ENCODE data around the gene BICRAL. TPM values are rescaled to one million over a fixed set of nuclear protein-coding genes. Genes with fewer than 3 reads are reported as not detected.

BICRAL gene
- total and polyA plus RNA-seq, 4 donors: 1.7 to 6.8 (median 3.9) TPM

DNA sequence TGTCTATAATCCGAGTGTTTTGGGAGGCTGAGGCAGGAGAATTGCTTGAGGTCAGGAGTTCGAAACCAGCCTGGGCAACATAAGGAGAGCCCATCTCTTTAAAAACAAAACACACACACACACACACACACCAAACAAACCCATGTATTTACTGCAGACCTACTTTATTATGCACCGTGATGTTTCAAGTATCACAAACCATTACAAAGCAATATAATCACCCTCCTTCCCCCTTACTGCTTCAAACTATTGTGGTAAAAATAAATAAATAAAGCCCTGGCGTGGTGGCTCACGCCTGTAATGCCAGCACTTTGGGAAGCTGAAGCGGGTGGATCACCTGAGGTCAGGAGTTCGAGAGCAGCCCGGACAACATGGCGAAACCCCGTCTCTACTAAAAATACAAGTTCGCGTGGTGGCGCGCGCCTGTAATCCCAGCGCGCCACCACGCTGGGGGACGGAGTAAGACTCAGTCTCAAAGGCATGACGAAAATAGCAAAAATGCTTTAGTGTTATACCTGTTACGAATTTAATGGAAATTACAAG, 37.4 kb upstream of the BICRAL start:
- WGBS: 56% methylated on average over 21 of the region's 21 CpGs
- H3K9me3 ChIP-seq (ENCODE audit: control insufficient read depth in 4 of 4, low read length in 3 of 4): no peaks in the 10 kb centered on the region
- H3K27me3 ChIP-seq (ENCODE audit: control insufficient read depth in 4 of 4, insufficient read depth in 4 of 4, low read length in 3 of 4): no peaks in the 10 kb centered on the region
- peak overlapping the region; percentile 77 to 93 (median 90) for H3K4me3 ChIP-seq (ENCODE audit: low read depth in 1 of 3, low read length in 3 of 3)
- TF ChIP-seq NR2F2 (IDR thresholded peaks at IDR 0.05) (no peak), SP1 (IDR thresholded peaks at IDR 0.05) (no peak)
- TF ChIP-seq, protein P1, sequence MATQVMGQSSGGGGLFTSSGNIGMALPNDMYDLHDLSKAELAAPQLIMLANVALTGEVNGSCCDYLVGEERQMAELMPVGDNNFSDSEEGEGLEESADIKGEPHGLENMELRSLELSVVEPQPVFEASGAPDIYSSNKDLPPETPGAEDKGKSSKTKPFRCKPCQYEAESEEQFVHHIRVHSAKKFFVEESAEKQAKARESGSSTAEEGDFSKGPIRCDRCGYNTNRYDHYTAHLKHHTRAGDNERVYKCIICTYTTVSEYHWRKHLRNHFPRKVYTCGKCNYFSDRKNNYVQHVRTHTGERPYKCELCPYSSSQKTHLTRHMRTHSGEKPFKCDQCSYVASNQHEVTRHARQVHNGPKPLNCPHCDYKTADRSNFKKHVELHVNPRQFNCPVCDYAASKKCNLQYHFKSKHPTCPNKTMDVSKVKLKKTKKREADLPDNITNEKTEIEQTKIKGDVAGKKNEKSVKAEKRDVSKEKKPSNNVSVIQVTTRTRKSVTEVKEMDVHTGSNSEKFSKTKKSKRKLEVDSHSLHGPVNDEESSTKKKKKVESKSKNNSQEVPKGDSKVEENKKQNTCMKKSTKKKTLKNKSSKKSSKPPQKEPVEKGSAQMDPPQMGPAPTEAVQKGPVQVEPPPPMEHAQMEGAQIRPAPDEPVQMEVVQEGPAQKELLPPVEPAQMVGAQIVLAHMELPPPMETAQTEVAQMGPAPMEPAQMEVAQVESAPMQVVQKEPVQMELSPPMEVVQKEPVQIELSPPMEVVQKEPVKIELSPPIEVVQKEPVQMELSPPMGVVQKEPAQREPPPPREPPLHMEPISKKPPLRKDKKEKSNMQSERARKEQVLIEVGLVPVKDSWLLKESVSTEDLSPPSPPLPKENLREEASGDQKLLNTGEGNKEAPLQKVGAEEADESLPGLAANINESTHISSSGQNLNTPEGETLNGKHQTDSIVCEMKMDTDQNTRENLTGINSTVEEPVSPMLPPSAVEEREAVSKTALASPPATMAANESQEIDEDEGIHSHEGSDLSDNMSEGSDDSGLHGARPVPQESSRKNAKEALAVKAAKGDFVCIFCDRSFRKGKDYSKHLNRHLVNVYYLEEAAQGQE (IDR thresholded peaks at IDR 0.05): no peak
- no peak overlapping the region for H3K27ac ChIP-seq (ENCODE audit: low read depth in 1 of 2, low read length in 2 of 2)
- no peak for DNase-seq (ENCODE audit: low spot score)
- H3K9ac ChIP-seq (ENCODE audit: low read depth in 1 of 2, low read length in 2 of 2): no peak overlapping the region
- peaks cover 7 to 27% (median 13%) of the 10 kb centered on the region in 4 donors for H3K4me1 ChIP-seq (ENCODE audit: control insufficient read depth in 4 of 4, insufficient read depth in 4 of 4, low read length in 3 of 4)
- no peaks in the 10 kb centered on the region for H3K36me3 ChIP-seq (ENCODE audit: control insufficient read depth in 4 of 4, insufficient read depth in 3 of 4, low read depth in 1 of 4, low read length in 3 of 4)

DNA sequence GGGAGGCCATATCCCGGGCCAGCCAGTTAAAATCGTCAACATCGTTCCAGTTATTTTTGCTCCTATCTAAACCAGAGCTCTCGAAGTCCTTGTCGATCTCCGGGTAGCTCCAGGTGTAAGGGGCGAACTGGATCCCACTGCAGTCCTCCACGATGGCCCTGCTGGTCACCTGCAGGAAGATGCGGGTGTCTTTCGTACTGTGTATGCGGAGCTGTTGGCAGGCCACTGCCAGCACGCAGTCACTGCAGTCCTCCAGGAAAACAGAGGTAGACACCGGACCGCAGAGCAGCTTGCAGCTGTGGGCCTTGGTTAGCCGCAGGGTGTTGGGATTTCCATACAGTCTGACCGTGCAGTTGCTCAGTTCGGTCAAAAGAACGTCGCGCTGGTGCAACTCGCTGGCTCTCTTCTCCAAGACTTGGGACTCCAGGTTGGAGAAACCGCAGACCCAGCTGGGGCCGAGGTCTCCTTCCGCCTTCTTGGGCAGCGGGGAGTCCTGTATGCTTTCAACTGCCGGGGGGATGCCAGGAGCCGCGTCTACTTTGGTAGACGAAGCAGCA, 36.7 kb upstream of the BICRAL start:
- Histone ChIP-seq H3K4me1 (ENCODE audit: control insufficient read depth in 4 of 4, insufficient read depth in 4 of 4, low read length in 3 of 4) (peaks cover 7 to 27% (median 13%) of the 10 kb centered on the region in 4 donors), H3K9me3 (ENCODE audit: control insufficient read depth in 4 of 4, low read length in 3 of 4) (no peaks in the 10 kb centered on the region), H3K27ac (ENCODE audit: low read depth in 1 of 2, low read length in 2 of 2) (peak overlapping the region; percentile 64 to 74), H3K4me3 (ENCODE audit: low read depth in 1 of 3, low read length in 3 of 3) (peak overlapping the region; percentile 77 to 93 (median 90)), H3K9ac (ENCODE audit: low read depth in 1 of 2, low read length in 2 of 2) (peak overlapping the region; percentile 44 to 93), H3K27me3 (ENCODE audit: control insufficient read depth in 4 of 4, insufficient read depth in 4 of 4, low read length in 3 of 4) (no peaks in the 10 kb centered on the region), H3K36me3 (ENCODE audit: control insufficient read depth in 4 of 4, insufficient read depth in 3 of 4, low read depth in 1 of 4, low read length in 3 of 4) (no peaks in the 10 kb centered on the region)
- TF ChIP-seq, protein P2, sequence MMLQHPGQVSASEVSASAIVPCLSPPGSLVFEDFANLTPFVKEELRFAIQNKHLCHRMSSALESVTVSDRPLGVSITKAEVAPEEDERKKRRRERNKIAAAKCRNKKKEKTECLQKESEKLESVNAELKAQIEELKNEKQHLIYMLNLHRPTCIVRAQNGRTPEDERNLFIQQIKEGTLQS (IDR thresholded peaks at IDR 0.05): no peak
- DNase-seq (ENCODE audit: low spot score): peak; percentile 48
- 1% methylated on average over 29 of the region's 29 CpGs for WGBS

DNA sequence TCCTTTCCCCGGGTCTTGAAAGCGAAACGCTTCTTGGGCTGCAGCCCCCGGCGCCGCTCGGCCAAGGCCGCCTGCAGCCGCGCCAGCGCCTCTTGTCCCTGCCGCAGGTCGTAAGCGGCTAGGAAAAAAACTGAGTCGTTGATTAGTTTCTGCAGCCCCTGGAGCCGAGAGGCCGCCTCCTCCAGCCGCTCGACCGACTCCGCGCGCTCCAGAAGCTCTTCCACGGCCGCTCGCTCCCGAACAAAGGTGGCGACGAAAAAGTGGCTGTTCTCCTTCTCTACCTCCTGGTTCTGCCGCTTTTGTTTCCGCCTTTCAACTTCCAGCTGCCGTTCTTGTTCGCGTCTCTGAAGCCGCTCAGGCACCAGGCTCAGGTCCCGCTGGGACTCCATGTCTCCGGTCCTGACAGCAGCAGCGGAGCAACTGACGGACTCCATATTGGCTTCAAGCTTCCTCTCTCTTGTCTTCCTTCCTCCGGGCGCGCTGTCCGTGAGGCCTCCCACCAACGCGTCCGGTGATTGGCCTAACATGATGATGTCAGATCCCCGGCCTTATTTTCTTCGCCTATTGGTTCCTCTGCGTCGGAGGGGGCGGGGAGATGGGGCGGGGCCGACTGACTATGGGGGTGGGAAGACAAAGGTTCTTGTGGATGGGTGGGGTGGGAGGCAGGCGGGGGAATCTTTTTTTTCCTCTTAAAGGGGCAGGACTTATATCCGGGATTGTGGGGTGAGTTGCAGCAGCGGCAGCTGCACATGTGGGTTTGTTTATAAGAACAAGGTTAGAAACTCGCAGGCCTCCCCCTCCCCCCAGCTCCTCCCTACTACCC, 36.0 kb upstream of the BICRAL start, which contains the start of gene TBCC:
TSS of gene TBCC (minus strand) at position 464 of the 823 bp plus-strand sequence. CDS start at position 434, 30 bp downstream.
- Histone ChIP-seq H3K4me1 (ENCODE audit: control insufficient read depth in 4 of 4, insufficient read depth in 4 of 4, low read length in 3 of 4) (peaks cover 7 to 27% (median 13%) of the 10 kb centered on the region in 4 donors), H3K4me3 (ENCODE audit: low read depth in 1 of 3, low read length in 3 of 3) (peak within 1 kb of the TSS; percentile 83 to 93 (median 90)), H3K36me3 (ENCODE audit: control insufficient read depth in 4 of 4, insufficient read depth in 3 of 4, low read depth in 1 of 4, low read length in 3 of 4) (no peaks in the 10 kb centered on the region), H3K27ac (ENCODE audit: low read depth in 1 of 2, low read length in 2 of 2) (peak within 1 kb of the TSS; percentile 78 to 92), H3K27me3 (ENCODE audit: control insufficient read depth in 4 of 4, insufficient read depth in 4 of 4, low read length in 3 of 4) (no peaks in the 10 kb centered on the region), H3K9ac (ENCODE audit: low read depth in 1 of 2, low read length in 2 of 2) (peak within 1 kb of the TSS; percentile 79 to 94), H3K9me3 (ENCODE audit: control insufficient read depth in 4 of 4, low read length in 3 of 4) (no peaks in the 10 kb centered on the region)
- WGBS: under 1% methylated on average over 57 of the region's 57 CpGs
- peak; percentile 97 for DNase-seq (ENCODE audit: low spot score)
- TF ChIP-seq, protein P3, sequence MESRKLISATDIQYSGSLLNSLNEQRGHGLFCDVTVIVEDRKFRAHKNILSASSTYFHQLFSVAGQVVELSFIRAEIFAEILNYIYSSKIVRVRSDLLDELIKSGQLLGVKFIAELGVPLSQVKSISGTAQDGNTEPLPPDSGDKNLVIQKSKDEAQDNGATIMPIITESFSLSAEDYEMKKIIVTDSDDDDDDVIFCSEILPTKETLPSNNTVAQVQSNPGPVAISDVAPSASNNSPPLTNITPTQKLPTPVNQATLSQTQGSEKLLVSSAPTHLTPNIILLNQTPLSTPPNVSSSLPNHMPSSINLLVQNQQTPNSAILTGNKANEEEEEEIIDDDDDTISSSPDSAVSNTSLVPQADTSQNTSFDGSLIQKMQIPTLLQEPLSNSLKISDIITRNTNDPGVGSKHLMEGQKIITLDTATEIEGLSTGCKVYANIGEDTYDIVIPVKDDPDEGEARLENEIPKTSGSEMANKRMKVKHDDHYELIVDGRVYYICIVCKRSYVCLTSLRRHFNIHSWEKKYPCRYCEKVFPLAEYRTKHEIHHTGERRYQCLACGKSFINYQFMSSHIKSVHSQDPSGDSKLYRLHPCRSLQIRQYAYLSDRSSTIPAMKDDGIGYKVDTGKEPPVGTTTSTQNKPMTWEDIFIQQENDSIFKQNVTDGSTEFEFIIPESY (IDR thresholded peaks at IDR 0.05): peak; percentile 12
- TF ChIP-seq TAF1 (conservative IDR thresholded peaks at IDR 0.05) (peak; percentile 91), HNF4G (IDR thresholded peaks at IDR 0.05) (no peak), RAD21 (IDR thresholded peaks at IDR 0.05) (peak in 1 of 2 donors; percentile 29), SP1 (IDR thresholded peaks at IDR 0.05) (peak; percentile 73), EGR1 (IDR thresholded peaks at IDR 0.05; ENCODE audit: low read depth in 2 of 2) (peak in 1 of 2 donors; percentile 66), JUND (IDR thresholded peaks at IDR 0.05) (peak in 1 of 2 donors; percentile 53), NR2F2 (IDR thresholded peaks at IDR 0.05) (no peak)
- TF ChIP-seq, protein P1 (IDR thresholded peaks at IDR 0.05): peak; percentile 93
- TF ChIP-seq, protein P4, sequence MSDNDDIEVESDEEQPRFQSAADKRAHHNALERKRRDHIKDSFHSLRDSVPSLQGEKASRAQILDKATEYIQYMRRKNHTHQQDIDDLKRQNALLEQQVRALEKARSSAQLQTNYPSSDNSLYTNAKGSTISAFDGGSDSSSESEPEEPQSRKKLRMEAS (IDR thresholded peaks at IDR 0.05): peak; percentile 78
- TF ChIP-seq, protein P5, sequence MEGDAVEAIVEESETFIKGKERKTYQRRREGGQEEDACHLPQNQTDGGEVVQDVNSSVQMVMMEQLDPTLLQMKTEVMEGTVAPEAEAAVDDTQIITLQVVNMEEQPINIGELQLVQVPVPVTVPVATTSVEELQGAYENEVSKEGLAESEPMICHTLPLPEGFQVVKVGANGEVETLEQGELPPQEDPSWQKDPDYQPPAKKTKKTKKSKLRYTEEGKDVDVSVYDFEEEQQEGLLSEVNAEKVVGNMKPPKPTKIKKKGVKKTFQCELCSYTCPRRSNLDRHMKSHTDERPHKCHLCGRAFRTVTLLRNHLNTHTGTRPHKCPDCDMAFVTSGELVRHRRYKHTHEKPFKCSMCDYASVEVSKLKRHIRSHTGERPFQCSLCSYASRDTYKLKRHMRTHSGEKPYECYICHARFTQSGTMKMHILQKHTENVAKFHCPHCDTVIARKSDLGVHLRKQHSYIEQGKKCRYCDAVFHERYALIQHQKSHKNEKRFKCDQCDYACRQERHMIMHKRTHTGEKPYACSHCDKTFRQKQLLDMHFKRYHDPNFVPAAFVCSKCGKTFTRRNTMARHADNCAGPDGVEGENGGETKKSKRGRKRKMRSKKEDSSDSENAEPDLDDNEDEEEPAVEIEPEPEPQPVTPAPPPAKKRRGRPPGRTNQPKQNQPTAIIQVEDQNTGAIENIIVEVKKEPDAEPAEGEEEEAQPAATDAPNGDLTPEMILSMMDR (IDR thresholded peaks at IDR 0.05; ENCODE audit: low read depth, low read length, missing input control): no peak
